GM10266 (cell line): ENCODE data around the gene MINDY4B.

Experiments used
- DNase-seq: peaks from one replicate; pipeline ENCODE4 v3.0.0; 2012; ENCODE audit errors: extremely low spot score
- CTCF ChIP-seq: IDR thresholded peaks from 2 replicates; pipeline ENCODE4 v1.5.1; 2012; ENCODE audit warnings: mild to moderate bottlenecking, low read depth; ENCODE audit not compliant: control insufficient read depth, insufficient read depth; ENCODE audit errors: missing control alignments

The MINDY4B gene

GRCh38 chr3:150887031-150887430 lies 18.2 kb downstream of the MINDY4B start:
- no peak for TF ChIP-seq CTCF
- DNase-seq, result no peak

- no peak for DNase-seq
- no peak for TF ChIP-seq CTCF
These were observed 19.7 kb downstream of the MINDY4B start for GRCh38 chr3:150885535-150885934.

GRCh38 chr3:150878996-150879575 lies 26.2 kb downstream of the MINDY4B start:
- DNase-seq, result no peak
- no peak for TF ChIP-seq CTCF

- no peak for TF ChIP-seq CTCF
- no peak for DNase-seq
These were observed 26.9 kb downstream of the MINDY4B start for GRCh38 chr3:150878290-150878689.

GRCh38 chr3:150877303-150877702 lies 27.9 kb downstream of the MINDY4B start:
- no peak for TF ChIP-seq CTCF
- DNase-seq, result no peak

- no peak for TF ChIP-seq CTCF
- DNase-seq, result no peak
These were observed 28.5 kb downstream of the MINDY4B start for GRCh38 chr3:150876611-150877265.

- no peak for DNase-seq
These were observed 29.7 kb downstream of the MINDY4B start for GRCh38 chr3:150875548-150875947.

More at GRCh38 chr3:150875548-150875947, 29.7 kb downstream of the MINDY4B start:
- TF ChIP-seq CTCF, result no peak
